Muscle layer of colon (tissue), 2 donors: Measurements from ENCODE around the gene MUC2.

Experiments
- H3K27ac ChIP-seq: one replicate; pipeline ENCODE4 v1.7.0; 2013; ENCODE audit warnings: low read depth, mild to moderate bottlenecking, low read length, moderate library complexity
- H3K27me3 ChIP-seq, 2 donors: one replicate each; pipeline ENCODE4 v1.7.0; 2013; ENCODE audit warnings: low read length in 2 of 2, mild to moderate bottlenecking in 2 of 2; ENCODE audit not compliant: insufficient read depth in 2 of 2, control insufficient read depth in 1 of 2
- H3K36me3 ChIP-seq: one replicate; pipeline ENCODE4 v1.7.0; 2013; ENCODE audit warnings: mild to moderate bottlenecking, low read length; ENCODE audit not compliant: insufficient read depth
- H3K4me1 ChIP-seq: one replicate; pipeline ENCODE4 v1.7.0; 2013; ENCODE audit warnings: mild to moderate bottlenecking, low read length; ENCODE audit not compliant: insufficient read depth
- H3K4me3 ChIP-seq, 2 donors: one replicate each; pipeline ENCODE4 v1.7.0; 2013; ENCODE audit warnings: low read length in 2 of 2, low read depth in 1 of 2, mild to moderate bottlenecking in 1 of 2, moderate library complexity in 1 of 2
- H3K9ac ChIP-seq: one replicate; pipeline ENCODE4 v1.7.0; 2013; ENCODE audit warnings: low read length
- H3K9me3 ChIP-seq: one replicate; pipeline ENCODE4 v1.7.0; 2013; ENCODE audit warnings: mild to moderate bottlenecking, low read length
- donor health status: abdominal sarcoma.
- donor health status: Adenocarcinoma of cecum.

MUC2 gene

DNA sequence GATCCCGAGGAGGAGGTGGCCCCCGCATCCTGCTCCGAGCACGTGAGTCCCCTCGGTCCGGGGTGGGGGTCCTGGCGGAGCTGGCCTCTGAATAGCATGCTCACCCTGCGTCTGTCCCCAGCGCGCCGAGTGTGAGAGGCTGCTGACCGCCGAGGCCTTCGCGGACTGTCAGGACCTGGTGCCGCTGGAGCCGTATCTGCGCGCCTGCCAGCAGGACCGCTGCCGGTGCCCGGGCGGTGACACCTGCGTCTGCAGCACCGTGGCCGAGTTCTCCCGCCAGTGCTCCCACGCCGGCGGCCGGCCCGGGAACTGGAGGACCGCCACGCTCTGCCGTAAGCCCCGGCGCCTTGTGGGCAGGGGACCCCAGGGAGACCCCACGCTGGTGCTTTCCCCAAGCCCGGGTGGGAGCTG lies 3.5 kb downstream of the MUC2 start:
- no peaks in the 10 kb centered on the region for H3K36me3 ChIP-seq
- no peaks in the 10 kb centered on the region for H3K4me1 ChIP-seq
- H3K9ac ChIP-seq, result no peak overlapping the region
- no peak overlapping the region for H3K4me3 ChIP-seq
- peaks cover 0 to 12% of the 10 kb centered on the region in 2 donors for H3K27me3 ChIP-seq
- H3K9me3 ChIP-seq, result no peaks in the 10 kb centered on the region
- H3K27ac ChIP-seq, result no peak overlapping the region

DNA sequence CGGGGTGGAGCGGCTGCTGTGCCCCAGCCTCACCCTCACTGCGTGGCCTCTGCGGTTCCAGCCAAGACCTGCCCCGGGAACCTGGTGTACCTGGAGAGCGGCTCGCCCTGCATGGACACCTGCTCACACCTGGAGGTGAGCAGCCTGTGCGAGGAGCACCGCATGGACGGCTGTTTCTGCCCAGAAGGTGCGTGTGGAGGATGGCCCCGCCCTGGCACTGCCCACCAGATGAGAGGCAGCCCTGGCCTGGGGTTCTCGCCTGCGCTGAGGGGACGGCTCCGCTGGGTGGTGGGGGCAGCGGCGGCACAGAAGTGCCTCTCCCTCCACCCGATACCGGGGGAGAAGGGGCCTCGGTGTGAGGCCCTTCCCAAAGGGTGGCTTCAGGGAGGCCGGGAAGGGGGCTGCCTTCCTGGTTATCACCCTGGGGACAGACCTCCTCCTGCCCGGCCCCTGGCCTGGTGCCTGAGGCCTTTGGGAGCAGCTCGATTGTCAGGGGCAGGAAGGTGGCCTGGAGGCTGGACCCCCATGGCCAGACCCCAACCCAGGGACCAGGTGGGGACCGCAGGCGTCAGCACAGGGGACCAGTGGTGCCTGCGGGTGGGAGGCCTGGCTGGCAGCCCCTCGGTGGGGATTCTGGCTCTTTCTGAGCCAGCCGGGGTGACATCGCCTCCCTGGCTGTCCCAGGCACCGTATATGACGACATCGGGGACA lies 7.1 kb downstream of the MUC2 start:
- Histone ChIP-seq H3K9me3 (no peaks in the 10 kb centered on the region), H3K9ac (no peak overlapping the region), H3K36me3 (no peaks in the 10 kb centered on the region), H3K27ac (no peak overlapping the region), H3K4me1 (no peaks in the 10 kb centered on the region), H3K27me3 (peaks cover 0 to 6% of the 10 kb centered on the region in 2 donors), H3K4me3 (no peak overlapping the region)

DNA sequence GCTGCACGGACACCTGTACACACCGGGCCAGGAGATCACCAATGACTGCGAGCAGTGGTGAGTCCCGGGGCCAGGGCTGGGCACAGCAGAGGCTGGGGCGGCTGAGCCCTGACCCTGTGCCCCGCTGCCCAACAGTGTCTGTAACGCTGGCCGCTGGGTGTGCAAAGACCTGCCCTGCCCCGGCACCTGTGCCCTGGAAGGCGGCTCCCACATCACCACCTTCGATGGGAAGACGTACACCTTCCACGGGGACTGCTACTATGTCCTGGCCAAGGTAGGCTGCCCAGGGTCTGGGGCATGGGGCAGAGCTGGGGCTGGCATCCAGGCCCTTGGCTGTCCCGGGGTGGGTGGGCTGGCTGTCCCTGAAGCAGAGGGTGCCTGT lies 7.7 kb downstream of the MUC2 start:
- no peaks in the 10 kb centered on the region for H3K36me3 ChIP-seq
- no peaks in the 10 kb centered on the region for H3K9me3 ChIP-seq
- no peaks in the 10 kb centered on the region for H3K4me1 ChIP-seq
- H3K27me3 ChIP-seq, result peaks cover 0 to 6% of the 10 kb centered on the region in 2 donors
- H3K27ac ChIP-seq, result no peak overlapping the region
- no peak overlapping the region for H3K4me3 ChIP-seq
- no peak overlapping the region for H3K9ac ChIP-seq

DNA sequence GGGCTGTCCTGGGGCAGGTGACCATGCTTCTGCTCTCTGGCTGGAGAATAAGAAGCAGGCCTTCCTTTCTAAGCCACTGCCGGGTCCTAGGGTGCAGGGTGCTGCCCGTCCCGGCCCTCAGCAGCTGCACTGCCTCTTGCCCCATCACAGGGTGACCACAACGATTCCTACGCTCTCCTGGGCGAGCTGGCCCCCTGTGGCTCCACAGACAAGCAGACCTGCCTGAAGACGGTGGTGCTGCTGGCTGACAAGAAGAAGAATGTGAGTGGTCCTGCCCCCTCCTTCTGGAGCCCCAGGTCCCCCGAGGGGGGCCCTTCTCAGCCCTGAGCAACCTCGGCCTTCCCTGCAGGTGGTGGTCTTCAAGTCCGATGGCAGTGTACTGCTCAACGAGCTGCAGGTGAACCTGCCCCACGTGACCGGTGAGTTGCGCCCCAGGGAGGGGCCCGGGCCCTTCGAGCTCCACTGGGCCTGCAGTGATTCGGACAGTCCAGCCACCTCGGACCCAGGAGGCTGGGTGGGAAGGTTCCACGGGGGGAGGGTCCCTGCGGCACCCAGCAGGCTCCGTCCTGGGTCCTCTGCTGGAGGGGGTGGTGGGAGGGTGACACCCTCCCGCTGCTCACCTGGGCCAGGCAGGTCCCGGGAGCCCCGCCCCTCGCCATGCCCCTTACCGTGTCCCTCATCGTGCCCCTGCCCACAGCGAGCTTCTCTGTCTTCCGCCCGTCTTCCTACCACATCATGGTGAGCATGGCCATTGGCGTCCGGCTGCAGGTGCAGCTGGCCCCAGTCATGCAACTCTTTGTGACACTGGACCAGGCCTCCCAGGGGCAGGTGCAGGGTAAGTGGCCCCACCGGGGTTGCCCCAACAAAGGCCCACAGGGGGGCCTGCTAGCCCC lies 8.3 kb downstream of the MUC2 start:
- Histone ChIP-seq H3K4me3 (no peak overlapping the region), H3K4me1 (no peaks in the 10 kb centered on the region), H3K27ac (no peak overlapping the region), H3K9ac (no peak overlapping the region), H3K27me3 (peaks cover 0 to 6% of the 10 kb centered on the region in 2 donors), H3K9me3 (no peaks in the 10 kb centered on the region), H3K36me3 (no peaks in the 10 kb centered on the region)

DNA sequence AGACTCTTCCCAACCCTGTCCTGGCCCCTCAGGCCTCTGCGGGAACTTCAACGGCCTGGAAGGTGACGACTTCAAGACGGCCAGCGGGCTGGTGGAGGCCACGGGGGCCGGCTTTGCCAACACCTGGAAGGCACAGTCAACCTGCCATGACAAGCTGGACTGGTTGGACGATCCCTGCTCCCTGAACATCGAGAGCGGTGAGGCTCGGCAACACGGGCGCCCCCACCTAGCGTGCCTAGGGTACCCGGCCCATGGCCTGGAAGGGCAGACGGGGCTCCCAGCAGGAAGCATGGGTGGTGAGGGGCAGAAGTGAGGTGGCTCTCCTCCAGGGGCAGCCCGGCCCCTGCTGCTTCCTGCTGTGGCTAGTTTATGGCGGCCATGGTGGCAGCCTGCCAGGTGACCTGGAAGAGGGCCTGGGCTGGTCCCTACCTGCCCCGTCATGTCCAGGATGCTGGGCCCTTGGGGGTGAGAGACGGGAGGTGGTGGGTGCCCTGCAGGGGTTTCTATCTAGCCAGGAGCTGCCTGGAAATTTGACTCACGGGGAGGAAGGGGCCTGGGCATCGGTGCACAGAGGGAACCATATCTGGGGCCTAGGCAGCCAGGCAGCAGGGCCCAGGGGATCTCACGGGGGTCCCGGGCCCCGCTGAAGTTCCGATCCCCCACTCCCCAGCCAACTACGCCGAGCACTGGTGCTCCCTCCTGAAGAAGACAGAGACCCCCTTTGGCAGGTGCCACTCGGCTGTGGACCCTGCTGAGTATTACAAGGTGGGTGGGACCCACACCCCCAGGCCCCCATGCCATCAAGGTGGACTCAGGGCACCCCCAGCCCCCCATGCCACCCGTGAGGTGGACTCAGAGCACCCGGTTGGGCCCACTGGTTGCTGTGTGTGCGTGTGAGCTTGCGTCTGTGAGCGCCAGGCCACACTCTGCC lies 9.2 kb downstream of the MUC2 start:
- Histone ChIP-seq H3K4me1 (no peaks in the 10 kb centered on the region), H3K4me3 (no peak overlapping the region), H3K27me3 (peaks cover 0 to 6% of the 10 kb centered on the region in 2 donors), H3K27ac (no peak overlapping the region), H3K9ac (no peak overlapping the region), H3K36me3 (no peaks in the 10 kb centered on the region), H3K9me3 (no peaks in the 10 kb centered on the region)

DNA sequence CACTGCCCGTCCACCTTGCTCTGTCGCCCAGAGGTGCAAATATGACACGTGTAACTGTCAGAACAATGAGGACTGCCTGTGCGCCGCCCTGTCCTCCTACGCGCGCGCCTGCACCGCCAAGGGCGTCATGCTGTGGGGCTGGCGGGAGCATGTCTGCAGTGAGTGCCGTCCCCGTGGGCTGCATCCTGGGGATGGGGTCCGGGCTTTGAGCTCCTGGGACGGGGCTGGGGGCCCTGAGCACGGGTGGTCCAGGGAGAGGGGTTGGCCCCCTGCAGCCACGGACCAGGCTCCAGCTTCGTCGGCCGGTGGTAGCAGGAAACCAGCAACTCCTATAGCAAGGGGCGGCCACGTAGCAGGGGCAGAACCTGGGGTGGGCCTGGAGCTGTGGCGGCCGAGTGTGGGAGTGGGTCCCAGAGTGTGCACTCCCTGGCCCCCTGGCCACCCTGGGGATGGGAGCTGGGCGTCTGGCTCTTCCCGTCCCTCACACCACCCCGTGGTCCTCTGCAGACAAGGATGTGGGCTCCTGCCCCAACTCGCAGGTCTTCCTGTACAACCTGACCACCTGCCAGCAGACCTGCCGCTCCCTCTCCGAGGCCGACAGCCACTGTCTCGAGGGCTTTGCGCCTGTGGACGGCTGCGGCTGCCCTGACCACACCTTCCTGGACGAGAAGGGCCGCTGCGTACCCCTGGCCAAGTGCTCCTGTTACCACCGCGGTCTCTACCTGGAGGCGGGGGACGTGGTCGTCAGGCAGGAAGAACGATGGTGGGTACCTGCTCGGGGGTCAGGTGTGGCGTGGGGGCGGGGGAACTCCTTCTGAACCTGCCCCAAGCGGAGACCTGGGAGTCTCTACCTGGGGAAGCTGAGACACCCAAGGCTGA lies 10.1 kb downstream of the MUC2 start:
- Histone ChIP-seq H3K36me3 (no peaks in the 10 kb centered on the region), H3K9me3 (no peaks in the 10 kb centered on the region), H3K4me1 (no peaks in the 10 kb centered on the region), H3K27ac (no peak overlapping the region), H3K9ac (no peak overlapping the region), H3K27me3 (peaks cover 0 to 6% of the 10 kb centered on the region in 2 donors), H3K4me3 (no peak overlapping the region)

DNA sequence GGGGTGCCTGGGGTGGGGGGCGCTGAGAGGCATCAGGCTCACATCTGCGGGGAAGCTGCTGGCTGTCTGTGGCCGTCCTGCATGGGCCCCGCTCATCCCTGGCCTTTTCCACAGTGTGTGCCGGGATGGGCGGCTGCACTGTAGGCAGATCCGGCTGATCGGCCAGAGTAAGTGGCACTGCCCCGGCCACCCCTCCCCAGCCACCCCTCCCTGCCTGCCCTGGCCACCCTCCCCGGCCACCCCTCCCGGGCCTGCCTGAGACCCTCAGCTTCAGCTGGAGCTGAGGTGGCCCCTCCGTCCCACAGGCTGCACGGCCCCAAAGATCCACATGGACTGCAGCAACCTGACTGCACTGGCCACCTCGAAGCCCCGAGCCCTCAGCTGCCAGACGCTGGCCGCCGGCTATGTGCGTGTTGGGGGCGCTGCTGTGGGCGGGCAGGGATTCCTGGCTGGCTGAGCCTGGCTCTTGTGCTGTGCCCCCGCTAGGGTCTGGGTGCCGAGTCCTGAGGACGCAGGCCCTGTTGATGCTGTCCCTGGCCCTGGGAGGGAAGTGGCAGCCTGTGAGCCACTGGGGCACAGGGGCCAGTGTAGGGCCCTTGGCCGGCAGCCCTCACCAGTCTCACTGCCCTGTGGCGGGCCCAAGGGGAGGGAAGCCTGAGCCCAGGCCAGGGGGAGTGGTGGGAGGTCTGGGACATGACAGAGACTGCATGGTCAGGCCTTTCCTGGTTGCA lies 10.9 kb downstream of the MUC2 start:
- H3K27me3 ChIP-seq, result peaks cover 0 to 6% of the 10 kb centered on the region in 2 donors
- no peak overlapping the region for H3K9ac ChIP-seq
- no peak overlapping the region for H3K27ac ChIP-seq
- no peak overlapping the region for H3K4me3 ChIP-seq
- no peaks in the 10 kb centered on the region for H3K9me3 ChIP-seq
- no peaks in the 10 kb centered on the region for H3K36me3 ChIP-seq
- H3K4me1 ChIP-seq, result no peaks in the 10 kb centered on the region

DNA sequence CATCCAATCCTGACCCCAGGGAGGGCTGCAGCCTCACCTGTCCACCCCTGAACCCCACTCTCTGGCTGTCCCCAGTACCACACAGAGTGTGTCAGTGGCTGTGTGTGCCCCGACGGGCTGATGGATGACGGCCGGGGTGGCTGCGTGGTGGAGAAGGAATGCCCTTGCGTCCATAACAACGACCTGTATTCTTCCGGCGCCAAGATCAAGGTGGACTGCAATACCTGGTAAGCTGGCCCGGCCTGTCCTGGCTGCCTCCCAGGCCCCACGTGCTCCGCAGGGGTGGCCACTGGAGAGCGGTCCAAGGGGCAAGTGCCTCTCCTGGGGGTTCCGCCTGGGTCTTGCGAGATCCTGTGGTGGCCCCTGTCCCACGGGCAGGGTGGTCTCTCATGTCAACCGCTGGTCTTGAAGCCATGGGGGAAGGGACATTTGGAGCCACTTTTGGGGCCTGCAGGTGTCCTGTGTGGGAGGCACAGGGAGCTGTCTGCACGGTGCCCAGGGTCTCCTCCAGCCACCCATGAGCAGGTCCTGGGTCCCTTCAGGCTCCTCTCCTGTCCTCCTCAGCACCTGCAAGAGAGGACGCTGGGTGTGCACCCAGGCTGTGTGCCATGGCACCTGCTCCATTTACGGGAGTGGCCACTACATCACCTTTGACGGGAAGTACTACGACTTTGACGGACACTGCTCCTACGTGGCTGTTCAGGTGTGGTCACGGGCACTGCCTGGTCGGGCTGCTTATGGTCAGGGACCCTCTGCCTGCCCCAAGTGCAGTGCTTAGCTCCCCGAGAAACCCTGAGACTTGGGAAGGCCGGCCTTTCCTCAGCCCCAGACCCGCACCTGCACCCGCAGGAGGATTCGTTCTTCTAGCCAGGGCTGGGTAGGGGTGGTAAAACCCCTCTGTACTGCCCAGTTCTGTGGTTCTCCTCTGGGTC lies 11.8 kb downstream of the MUC2 start:
- H3K27ac ChIP-seq, result no peak overlapping the region
- H3K9me3 ChIP-seq, result no peaks in the 10 kb centered on the region
- no peak overlapping the region for H3K9ac ChIP-seq
- no peaks in the 10 kb centered on the region for H3K36me3 ChIP-seq
- H3K4me1 ChIP-seq, result no peaks in the 10 kb centered on the region
- no peak overlapping the region for H3K4me3 ChIP-seq
- H3K27me3 ChIP-seq, result peaks cover 0 to 6% of the 10 kb centered on the region in 2 donors

DNA sequence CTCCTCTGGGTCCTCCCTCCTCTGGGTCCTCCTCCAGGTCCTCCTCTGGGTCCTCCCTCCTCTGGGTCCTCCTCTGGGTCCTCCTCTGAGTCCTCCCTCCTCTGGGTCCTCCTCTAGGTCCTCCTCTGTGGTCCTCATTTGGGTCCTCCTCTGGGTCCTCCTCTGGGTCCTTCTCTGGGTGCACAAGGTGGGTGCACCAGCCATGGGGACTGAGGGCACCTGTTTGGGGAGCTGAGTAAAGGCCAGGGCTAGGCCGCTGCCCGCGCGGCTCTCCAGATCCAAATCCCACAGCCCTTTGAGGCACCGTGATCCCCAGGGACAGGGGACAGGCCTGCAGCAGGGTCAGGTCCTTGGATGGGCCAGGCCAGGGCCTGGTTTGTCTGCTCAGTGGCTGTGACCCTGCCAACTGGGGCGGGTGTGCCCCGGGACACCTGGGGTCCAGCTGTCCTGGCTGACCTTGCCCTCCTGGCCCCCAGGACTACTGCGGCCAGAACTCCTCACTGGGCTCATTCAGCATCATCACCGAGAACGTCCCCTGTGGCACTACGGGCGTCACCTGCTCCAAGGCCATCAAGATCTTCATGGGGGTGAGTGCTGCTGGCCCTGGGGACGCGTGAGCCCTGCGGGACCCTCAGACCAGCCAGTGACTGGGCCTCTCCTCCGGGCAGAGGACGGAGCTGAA lies 12.7 kb downstream of the MUC2 start:
- Histone ChIP-seq H3K27ac (no peak overlapping the region), H3K4me1 (no peaks in the 10 kb centered on the region), H3K27me3 (peaks cover 0 to 6% of the 10 kb centered on the region in 2 donors), H3K9ac (no peak overlapping the region), H3K36me3 (no peaks in the 10 kb centered on the region), H3K9me3 (no peaks in the 10 kb centered on the region), H3K4me3 (no peak overlapping the region)
